ENCODE data around the gene ACP3.

- TF ChIP-seq CTCF (IDR thresholded peaks at IDR 0.05; ENCODE audit: low read length): no peak
- no peak for TF ChIP-seq EZH2phosphoT487 (IDR thresholded peaks at IDR 0.05; ENCODE audit: low read length)
- TF ChIP-seq EZH2 (optimal IDR thresholded peaks at IDR 0.05; ENCODE audit: low read depth, low read length): no peak
Observed at GRCh38 chr3:132321304-132321703, 4.1 kb downstream of the ACP3 start.

Measured in MM.1S (cell line).